GM12872 (cell line): Measurements from ENCODE around the gene USP24.

Experiments
- CTCF ChIP-seq: IDR thresholded peaks from 3 replicates; pipeline ENCODE4 v1.5.1; 2011; ENCODE audit warnings: low read depth, mild to moderate bottlenecking, low read length, moderate library complexity; ENCODE audit not compliant: insufficient read depth

Gene USP24

GRCh38 chr1:55071477-55071876 is 143.7 kb downstream of the USP24 start:
- peak; percentile 63; the same call in 2 of the 3 replicates for TF ChIP-seq CTCF

DNA sequence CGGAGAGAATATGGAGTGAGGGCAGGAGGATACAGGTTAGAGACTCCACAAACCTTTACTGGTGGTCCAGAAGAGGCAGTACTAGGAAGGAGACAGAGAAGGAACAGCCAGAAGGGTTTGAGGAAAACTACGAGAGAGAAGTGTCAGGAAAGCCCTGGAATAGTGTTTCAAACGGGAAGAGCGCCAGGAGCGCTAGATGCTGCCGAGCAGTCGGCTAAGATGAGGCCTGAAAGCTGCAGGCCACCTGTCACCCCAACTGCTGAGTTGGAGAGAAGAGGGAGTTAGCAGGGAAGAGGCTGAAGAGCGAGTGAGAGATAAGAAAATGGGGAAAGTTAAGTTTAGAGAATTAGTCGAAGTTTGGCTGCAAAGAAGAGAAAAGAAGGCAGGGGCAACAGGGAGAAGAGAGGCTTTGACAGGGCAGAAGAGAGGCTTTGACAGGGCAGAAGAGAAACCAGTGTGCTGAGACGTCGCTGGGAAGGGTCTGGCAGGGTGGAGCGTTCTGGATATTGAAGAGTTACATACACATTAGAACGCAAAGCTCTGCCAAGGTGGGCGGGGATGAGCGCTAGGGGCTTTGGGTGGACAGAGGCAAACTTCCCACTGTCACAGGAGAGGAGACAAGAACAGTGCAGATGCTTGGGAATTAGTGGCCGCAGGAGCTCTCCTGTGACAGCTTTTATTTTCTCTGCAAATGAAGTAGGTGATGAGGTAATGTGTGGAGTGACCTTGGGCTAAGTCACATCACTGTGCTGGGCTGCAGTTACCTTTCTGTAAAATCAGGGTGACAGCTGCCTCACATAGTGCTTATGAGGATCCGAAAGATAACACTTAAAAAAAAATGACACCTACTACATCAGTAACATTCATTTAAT is 144.6 kb downstream of the USP24 start:
- no peak for TF ChIP-seq CTCF

DNA sequence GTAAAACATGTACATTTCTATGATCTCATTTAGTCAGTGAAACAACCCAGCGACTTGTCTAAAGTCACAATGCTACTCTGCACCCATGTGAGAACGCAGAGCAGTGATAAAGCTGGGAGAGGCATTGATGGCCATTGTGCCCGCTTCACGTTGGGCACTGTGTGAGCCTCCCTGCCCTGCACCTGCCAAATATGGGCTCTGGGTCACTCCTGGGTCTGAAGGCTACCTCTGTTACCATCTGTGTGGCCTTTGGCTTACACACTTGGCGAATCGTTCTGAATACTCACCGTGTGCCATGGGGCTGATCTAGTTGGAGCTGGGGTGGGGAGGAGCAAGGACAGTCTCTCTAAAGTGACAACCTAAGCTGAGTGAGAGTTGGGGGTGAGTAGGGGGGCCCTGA is 145.9 kb downstream of the USP24 start:
- no peak for TF ChIP-seq CTCF

GRCh38 chr1:55068638-55069037 is 146.5 kb downstream of the USP24 start:
- no peak for TF ChIP-seq CTCF

DNA sequence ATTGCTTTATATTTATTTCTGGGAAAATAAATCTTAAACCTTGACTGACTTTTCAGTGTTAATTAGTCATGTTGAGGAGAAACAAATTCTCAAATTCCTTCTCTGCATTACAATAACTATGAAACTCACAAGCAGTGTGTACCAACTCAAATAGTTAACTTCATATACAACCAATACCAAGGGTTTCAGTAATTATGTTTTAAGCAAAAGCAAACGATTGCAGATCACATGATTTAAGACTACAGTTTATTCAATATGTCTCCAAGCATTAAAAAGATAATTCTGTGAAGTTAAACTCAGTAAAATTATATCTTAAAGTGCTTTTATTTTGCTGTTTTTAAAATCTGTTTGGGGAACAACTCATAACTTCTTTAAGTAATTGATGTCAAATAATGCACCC is 147.2 kb downstream of the USP24 start:
- TF ChIP-seq CTCF, result no peak

- no peak for TF ChIP-seq CTCF
Measured at GRCh38 chr1:55067022-55067778, 148.0 kb downstream of the USP24 start.

DNA sequence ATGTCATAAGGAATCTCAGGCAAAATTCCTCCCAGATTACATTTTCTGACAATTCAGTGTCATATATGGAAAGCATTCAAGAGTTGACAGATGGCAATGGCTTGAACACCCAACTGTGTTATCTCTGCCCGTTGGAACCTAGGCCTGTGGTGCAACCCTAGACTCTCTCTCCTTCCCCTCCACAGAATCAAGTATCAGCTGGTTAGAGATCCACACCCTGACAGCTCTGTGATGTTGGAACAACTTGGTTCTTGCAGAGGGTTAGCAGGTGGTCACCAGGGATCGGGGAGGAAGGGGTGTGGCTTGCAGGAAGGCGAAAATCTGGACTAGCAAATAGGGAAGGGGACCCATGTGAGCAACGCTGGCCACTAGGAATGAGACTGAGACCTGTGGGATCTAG is 149.5 kb downstream of the USP24 start:
- TF ChIP-seq CTCF, result no peak
